Measurements from ENCODE around the gene PRKG1.

PRKG1 gene

DNA sequence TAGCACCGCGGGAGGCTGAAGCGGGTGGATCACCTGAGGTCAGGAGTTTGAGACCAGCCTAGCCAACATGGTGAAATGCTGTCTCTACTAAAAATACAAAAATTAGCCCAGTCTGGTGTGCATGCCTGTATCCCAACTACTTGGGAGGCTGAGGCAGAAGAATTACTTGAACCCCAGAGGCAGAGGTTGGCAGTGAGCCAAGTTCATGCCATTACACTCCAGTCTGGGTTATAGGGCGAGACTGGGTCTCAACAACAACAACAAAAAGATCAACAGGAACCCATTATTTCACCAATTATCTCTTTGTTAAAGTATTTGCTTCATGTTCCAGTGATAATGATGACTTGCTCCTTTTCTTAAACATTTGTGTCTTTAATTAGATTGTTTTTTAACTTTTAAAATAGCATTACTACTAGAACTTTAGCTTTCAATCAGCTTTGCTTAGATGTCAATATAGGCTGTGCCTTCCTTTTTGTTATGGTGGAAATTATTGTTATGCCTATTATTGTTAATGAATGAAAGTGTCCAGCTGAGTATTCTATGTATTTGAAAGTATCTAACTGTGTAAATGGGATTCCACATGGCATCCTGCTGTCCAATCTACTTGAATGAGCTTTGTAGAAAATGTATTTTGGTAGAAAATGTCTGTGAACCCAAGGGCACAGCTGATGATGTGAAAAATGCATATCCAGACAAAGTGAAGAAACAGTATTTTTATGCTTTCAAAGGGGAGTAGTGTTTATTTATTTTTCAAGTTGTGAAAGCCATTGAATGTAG lies 686.8 kb downstream of the PRKG1 start:
- no peak for DNase-seq (ENCODE audit: low read depth in 2 of 2)

GRCh38 chr10:51763746-51764145 lies 689.5 kb downstream of the PRKG1 start:
- no peak for DNase-seq (ENCODE audit: low read depth in 2 of 2)

DNA sequence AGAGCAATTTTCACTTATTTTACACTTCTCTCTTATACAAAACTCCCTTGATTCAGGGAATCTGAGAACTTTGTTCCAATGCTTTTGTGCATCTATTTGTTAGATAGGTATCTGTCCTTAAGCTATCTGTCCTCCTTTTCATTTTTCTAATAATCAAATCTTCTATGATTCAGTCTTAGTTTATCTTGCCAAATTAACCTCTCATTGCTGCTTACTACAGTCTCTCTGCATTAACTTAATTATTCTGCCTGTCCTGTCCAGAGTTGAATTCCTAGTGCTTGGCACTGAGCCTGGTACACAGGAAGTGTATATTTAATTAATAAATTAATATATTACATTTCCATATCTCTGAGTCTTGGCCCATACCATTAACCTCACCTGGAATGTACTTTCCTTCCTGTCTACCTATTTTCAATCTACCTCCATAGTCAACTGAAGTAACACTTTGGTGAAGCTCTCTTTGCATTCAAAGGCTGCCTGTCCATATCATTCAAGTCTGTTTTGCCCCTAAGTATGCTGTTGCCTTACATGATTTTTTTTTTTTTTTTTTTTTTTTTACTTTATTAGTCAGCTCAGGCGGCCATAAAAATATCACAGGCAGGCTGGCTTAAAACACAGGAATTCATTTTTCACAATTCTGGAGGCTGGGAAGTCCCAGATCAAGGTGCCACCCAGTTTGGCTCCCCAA lies 691.1 kb downstream of the PRKG1 start:
- DNase-seq (ENCODE audit: low read depth in 2 of 2), result no peak

- DNase-seq (ENCODE audit: low read depth in 2 of 2), result no peak
Measured at GRCh38 chr10:51766423-51767102, 692.3 kb downstream of the PRKG1 start.

GRCh38 chr10:51767103-51767763 lies 692.9 kb downstream of the PRKG1 start:
- no peak for DNase-seq (ENCODE audit: low read depth in 2 of 2)

GRCh38 chr10:51768886-51769465 lies 694.7 kb downstream of the PRKG1 start:
- no peak for DNase-seq (ENCODE audit: low read depth in 2 of 2)

- no peak for DNase-seq (ENCODE audit: low read depth in 2 of 2)
Measured at GRCh38 chr10:51770709-51771108, 696.4 kb downstream of the PRKG1 start.

DNA sequence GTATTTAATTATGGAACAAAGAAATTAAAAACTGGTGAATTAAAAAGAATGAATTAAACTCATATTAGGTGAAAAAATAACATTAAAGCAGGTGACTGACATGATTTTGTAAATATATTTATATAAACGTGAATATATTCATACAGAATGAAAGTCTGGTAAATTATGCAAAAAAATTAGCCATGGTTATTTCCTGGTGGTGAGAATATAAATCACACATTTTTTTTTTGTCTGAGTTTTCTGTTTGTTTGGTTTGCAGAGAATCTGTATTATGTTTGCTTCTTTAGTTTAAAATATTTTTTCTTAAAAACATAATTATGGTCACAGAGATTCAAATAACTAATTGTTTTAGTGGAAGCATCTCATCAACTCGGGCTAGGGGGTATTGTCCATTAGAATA lies 698.1 kb downstream of the PRKG1 start:
- DNase-seq (ENCODE audit: low read depth in 2 of 2), result no peak

DNA sequence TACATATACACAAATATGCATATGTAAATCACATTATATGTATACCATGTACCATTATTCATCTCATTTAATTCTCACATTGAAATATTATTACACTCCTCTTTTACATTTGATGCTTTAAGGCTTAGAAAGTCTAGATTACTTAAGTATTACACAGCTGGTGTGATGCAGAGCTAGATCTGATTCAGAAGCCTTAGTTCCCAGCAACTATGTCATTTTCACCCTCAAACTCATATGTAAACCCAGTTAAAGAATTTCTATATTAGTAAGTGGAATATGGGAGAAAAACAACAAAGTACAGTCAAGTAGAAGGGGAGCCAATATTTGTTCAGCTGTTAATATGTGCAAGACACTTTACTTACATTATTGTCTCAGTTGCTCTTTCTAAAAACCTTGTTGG lies 699.4 kb downstream of the PRKG1 start:
- no peak for DNase-seq (ENCODE audit: low read depth in 2 of 2)

DNA sequence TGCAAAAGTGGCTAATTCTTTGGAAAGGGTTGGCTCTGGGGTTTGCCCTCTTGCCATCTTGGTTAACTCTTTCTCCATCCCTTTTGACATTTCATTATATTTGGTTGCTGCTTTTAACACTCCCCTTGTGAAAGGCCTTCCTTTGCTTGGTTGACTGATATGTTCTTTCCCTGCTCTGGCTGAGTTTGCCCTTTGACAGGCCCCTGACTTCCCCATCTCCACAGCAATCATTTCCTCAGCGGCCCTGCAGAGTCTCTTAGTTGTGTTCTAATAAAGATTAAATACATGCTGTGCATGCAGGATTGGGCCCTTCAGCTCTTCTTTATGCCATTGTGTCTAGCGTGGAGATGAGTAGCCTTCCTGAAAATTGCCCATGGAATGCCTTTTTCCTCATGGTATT lies 709.7 kb downstream of the PRKG1 start:
- DNase-seq (ENCODE audit: low read depth in 2 of 2), result no peak

DNA sequence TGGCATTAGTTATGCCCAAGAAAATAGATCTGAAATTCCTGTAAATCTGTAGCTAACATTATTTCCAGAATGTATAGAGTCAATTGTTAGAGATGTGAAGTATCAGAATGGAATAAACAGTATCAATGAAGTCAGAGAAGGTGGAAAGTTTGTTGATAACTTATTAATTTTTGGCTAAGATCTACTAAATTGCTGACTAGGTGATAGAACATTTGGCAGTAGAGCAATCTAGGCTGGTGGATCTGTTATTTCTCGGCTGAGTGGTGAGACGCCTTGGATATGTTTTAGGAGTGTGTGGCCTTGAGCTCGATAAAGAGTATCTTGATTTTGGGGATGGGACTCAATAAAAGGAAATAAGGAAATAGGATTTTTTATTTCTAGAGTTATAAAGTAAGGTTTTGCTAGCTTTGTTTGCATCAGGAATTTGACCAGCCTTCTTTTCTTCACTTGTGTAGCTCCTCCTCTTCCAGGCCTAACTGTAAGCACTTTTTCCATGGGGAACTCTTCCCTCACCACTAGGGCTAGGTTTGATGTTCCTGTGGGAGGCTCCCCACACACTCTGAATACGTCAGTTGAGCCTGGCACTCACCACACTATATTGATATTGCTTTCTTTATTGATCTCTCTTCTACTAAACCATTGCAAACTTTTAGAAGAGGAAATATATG lies 711.9 kb downstream of the PRKG1 start:
- no peak for DNase-seq (ENCODE audit: low read depth in 2 of 2)

GRCh38 chr10:51786684-51787035 lies 712.4 kb downstream of the PRKG1 start:
- no peak for DNase-seq (ENCODE audit: low read depth in 2 of 2)

GRCh38 chr10:51788273-51788672 lies 714.0 kb downstream of the PRKG1 start:
- DNase-seq (ENCODE audit: low read depth in 2 of 2), result no peak

DNA sequence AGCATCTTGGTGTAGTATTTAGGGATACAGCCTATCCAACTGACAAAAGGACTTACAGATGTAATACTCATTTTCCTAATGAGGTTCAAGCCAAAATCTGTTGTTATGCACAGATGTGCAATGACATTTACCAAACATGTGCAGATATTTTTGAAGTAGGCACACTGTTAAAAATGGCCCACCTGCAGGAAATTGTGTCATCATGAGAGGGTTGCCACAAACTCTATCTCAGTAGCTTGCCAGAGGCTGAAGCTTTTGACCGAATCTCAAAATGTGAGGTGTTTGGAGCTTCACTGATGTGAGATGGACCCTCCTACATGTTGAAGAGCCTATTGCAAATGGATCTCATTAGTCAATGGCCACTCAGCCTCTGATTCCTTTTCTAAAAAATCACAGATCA lies 714.8 kb downstream of the PRKG1 start:
- DNase-seq (ENCODE audit: low read depth in 2 of 2), result no peak

DNA sequence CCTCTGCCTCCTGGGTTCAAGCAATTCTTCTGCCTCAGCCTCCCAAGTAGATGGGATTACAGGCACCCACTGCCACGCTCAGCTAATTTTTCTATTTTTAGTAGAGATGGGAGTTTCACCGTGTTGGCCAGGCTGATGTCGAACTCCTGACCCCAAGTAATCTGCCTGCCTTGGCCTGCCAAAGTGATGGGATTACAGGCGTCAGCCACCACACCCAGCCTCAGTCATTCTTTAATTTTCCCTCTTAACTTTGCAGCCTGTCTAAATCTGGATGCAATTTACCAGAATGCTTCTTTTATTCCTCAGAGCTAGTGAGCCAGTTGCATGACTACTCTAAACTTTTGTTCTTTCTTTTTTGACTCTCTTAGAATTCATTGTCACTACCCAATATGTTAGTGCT lies 715.6 kb downstream of the PRKG1 start:
- no peak for DNase-seq (ENCODE audit: low read depth in 2 of 2)

GRCh38 chr10:51792678-51793077 lies 718.4 kb downstream of the PRKG1 start:
- no peak for DNase-seq (ENCODE audit: low read depth in 2 of 2)

- no peak for DNase-seq (ENCODE audit: low read depth in 2 of 2)
Measured at GRCh38 chr10:51800121-51800520, 725.8 kb downstream of the PRKG1 start.

DNA sequence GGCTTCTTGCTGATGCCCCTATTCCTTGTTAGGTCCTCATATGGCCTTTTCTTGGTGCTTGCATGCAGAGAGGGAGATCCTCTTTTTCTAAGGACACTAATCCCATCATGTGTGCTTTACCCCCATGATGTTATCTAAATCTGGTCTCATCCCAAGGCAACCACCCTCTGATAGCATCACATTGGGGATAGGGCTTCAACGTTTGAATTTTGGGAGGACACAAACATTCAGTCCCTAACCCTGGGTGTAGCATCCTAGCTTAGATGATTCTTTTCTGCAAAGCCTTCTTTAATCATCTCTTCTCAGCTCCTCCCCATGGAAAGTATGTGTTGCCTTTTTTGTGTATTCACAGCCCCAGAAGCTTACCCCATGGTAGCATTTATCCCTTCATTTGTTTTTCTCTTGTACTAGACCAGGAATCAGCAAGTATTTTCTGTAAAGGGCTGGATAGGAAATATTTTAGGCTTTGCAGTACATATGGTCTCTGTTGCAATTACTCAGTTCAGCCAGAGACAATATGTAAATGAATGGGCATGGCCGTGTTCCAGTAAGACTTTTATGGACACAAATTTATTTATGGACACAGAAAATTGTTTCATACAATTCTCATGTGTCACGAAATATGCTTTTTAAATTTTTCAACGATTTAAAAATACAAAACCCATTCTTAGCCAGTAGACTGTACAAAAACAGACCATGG lies 726.6 kb downstream of the PRKG1 start:
- no peak for DNase-seq (ENCODE audit: low read depth in 2 of 2)

GRCh38 chr10:51802030-51802429 lies 727.7 kb downstream of the PRKG1 start:
- no peak for DNase-seq (ENCODE audit: low read depth in 2 of 2)

GRCh38 chr10:51804866-51805265 lies 730.6 kb downstream of the PRKG1 start:
- no peak for DNase-seq (ENCODE audit: low read depth in 2 of 2)

All from stimulated activated CD4-positive, alpha-beta T cell treated with anti-CD3 and anti-CD28 coated beads, Interleukin-15, amount 100 ng/mL, for 48 hours (primary cell).